Loucy (cell line): Measurements from ENCODE around the gene SHC4.

Experiments used
- EZH2phosphoT487 ChIP-seq: fragments of 200-600 bp; IDR thresholded peaks from 2 replicates; pipeline ENCODE4 v1.6.1; 2018; ENCODE audit warnings: antibody characterized with exemption, mild to moderate bottlenecking, moderate library complexity, borderline replicate concordance
- TF ChIP-seq, protein P1 (sequence below): fragments of 200-600 bp; sonication (generic); conservative IDR thresholded peaks from 2 replicates; pipeline ENCODE4 v1.5.1; 2014; ENCODE audit warnings: mild to moderate bottlenecking, antibody characterized with exemption, low read length

GRCh38 chr15:48871542-48871941, 92.2 kb downstream of the SHC4 start:
- TF ChIP-seq, protein P1, sequence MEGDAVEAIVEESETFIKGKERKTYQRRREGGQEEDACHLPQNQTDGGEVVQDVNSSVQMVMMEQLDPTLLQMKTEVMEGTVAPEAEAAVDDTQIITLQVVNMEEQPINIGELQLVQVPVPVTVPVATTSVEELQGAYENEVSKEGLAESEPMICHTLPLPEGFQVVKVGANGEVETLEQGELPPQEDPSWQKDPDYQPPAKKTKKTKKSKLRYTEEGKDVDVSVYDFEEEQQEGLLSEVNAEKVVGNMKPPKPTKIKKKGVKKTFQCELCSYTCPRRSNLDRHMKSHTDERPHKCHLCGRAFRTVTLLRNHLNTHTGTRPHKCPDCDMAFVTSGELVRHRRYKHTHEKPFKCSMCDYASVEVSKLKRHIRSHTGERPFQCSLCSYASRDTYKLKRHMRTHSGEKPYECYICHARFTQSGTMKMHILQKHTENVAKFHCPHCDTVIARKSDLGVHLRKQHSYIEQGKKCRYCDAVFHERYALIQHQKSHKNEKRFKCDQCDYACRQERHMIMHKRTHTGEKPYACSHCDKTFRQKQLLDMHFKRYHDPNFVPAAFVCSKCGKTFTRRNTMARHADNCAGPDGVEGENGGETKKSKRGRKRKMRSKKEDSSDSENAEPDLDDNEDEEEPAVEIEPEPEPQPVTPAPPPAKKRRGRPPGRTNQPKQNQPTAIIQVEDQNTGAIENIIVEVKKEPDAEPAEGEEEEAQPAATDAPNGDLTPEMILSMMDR, result no peak
- TF ChIP-seq EZH2phosphoT487, result no peak
